Fibroblast of upper back skin (primary cell): ENCODE data around the gene GNG14.
"Not testable (repeated sequence)": the region's sequence is repeated elsewhere in the genome, so short reads cannot be mapped to it uniquely, and the experiment has no call there.

ENCODE experiments used
- DNase-seq: peaks from one replicate; pipeline ENCODE4 v3.0.0-alpha.2; 2013

The GNG14 gene

DNA sequence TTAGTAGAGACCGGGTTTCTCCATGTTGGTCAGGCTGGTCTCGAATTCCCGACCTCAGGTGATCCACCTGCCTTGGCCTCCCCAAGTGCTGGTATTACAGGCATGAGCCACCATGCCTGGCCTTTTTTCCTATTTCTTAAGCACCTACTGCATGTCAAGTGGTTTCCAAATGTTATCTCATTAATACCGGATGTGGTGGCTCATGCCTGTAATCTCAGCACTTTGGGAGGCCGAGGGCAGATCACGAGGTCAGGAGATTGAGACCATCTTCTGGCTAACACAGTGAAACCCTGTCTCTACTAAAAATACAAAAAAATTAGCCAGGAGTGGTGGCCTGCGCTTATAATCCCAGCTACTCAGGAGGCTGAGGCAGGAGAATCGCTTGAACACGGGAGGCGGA, 37.8 kb downstream of the GNG14 start:
- DNase-seq = not testable (repeated sequence)

DNA sequence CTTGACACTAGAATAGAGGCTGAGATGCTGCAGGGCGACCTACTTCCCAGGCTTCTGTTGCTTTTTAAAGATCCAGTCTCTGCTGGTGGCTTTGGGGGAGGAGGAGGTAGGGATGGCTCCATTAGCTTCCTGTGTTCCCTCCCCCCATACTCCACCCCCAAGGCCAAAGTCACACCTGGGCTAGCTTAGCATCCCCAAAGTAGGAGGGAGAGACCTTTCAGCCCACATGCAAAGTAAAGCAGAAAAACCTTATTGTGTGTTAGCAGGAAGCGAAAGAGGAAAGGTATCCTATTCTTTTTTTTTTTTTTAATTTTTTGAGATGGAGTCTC, 39.2 kb downstream of the GNG14 start:
- no peak for DNase-seq

DNA sequence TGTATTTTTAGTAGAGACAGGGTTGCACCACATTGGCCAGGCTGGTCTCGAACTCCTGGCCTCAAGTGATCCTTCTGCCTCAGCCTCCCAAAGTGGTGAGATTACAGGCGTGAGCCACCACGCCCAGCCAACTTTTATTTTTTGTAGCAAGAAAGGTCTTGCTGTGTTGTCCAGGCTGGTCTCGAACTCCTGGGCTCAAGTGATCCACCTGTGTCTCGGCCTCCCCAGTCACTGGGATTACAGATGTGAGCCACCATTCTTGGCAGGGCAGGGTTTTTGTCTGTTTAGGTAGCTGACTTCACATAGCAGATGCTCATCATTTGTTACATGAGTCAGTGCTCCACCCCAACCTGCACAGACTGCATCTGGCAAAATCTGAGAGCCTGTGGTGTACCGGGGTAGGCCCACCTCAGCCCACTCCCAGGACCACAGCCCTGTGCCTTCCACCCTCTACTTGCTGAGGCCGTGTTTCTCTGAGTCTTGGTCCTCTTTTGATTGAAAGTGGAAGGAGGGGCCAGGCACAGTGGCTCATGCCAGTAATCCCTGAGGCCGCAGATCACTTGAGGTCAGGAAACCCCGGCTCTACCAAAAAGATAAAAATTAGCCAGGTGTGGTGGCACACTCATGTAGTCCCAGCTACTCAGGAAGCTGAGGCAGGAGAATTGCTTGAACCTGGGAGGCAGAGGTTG, 40.1 kb downstream of the GNG14 start:
- no peak for DNase-seq

DNA sequence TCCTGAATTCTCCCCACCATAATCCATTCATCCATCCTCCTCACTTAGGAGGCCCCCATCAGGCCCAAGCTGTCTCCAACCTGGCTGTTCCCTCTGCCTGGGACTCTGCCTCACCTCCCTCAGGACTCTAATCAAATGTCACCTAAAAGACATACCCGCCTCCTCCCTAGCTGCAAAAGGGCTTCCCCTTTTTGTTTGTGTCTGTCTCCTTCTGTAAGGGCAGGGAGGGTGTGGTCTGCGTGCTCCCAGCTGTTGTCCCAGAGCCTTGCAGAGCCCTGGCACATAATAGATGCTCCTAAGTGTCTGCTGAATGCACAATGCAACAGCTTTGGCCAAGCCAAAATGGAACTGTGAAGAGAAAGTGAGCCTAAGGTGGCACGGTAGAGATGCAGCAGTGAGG, 42.3 kb downstream of the GNG14 start:
- no peak for DNase-seq

DNA sequence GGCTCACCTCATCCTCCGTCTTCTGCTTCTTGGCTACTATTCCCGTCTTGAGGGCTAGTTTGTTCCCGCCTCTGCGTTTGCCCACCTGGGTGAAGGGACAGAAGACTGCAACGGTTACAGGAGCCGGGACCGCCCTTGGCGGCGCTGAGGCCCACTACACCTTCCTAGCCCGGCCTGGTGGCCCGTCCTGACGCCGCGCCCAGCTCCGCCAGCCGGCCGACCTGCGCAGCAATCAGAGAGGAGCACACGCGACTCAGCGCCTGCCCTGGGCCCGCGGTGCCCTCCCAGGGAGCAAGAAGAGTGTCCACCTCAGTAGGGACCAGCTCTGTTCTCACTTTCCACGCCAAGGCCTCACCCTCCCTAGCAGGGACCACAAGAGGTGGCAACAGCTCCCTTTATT, 43.5 kb downstream of the GNG14 start:
- no peak for DNase-seq

DNA sequence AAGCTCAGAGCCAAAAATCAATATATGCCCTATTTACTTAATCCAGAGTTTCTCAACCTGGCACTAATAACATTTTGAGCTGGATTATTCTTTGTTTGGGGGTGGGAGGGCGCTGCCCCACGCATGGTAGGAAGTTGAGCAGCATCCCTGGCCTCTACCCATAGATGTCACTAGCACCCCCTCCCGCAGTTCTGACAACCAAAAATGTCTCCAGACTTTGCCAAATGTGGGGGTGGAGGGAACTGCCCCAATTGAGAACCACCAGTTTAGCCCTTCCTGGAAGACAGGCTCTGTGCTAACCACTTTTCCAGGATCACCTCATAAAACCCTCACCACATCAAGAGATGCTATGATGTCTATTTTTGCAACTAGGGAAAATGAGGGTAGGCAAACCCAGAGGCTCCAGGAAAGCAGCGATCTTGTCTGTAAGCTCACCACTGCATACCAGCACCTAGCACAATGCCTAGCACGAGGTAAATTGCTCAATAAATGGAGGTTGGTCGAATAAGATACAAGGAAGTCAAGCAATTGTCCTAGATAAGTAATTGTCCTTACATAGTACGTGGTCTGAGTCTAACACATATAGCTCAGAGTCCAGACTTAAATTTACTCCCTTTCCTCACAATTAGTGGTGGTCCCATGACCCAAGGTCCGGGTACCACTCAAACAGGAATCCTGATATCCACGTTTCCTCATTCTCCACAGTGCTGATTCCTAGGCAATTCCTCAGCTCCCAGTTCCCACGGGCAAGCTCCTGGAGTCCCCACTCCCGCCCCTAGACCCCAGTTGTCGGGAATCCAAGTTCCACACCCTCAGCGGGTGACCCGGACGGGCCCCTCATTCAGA, 45.8 kb downstream of the GNG14 start:
- DNase-seq = peak; percentile 51

DNA sequence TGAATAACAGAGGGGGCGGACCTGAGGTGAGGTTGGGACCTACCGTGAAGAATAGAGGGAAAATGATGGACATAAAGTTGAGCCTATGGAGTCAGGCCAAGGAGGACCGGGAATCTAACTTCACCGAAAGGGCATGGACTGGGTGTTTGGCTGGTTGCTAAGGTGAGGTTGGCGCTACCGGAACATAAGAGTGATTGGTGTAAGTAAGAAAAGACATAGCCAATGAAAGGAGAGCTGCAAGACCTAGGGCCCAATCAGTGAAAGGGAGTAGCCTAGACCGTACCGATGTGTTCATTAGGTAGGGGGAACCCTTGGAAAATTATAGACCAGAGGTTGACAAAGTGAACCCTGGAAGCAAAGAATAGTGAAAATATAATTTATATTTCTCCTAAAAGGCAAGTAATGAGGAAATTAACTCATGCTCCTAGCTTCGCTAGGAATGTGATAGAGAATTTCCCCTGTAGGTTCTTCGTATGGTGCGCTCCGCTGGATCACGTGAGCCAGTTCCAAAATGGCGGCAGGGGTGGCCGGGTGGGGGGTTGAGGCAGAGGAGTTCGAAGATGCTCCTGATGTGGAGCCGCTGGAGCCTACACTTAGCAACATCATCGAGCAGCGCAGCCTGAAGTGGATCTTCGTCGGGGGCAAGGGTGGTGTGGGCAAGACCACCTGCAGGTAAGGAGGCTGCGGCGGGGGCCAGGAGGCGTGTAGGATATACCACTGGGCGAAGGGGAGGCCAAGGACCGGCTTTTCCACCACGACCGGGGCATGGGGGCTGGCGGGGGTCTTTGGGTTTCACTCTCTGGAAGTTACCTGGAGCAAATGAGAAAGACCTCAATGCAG, 49.4 kb downstream of the GNG14 start, which contains the start of gene GET3:
Gene GET3, plus strand, starts transcription at position 503 of the 840 bp plus-strand sequence. Its CDS starts 9 bp downstream, at position 512.
- DNase-seq = peak; percentile 100

DNA sequence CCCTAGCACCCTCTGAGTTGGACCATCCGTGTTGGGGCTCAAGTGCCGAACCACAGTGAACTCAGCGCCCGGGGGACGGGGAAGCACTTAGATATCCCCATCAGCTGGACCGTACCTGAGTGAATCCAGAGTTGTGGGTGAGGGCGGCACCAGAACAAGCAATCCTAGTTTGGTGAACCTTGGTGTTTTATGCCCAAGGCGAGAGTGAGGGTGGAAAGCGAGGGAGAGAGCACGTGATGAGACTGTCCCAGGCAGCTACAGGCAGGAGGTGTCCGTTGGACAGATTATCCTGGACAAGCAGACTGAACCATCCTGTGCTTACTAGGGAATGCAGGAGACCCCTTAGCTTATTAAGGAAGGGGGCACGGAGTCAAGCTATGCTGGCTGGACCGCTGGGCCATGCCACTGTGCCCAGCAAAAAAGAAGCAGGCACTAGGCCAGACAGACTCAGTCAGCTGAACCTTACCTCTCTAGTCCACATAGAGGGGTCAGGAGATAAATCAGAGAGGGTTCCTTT, 50.1 kb downstream of the GNG14 start:
- no peak for DNase-seq
